Fibroblast of pulmonary artery (primary cell): Measurements from ENCODE around the gene SLC2A1.
A peak's percentile ranks its signal among the peaks of the same experiment; 100 is the strongest.

ENCODE experiments used
- DNase-seq: peaks from one replicate; pipeline ENCODE4 v3.0.0-alpha.2; 2010; ENCODE audit warnings: low read depth
- H3K4me3 ChIP-seq: replicated peaks from 2 replicates; pipeline ENCODE4 v1.5.1; 2011; ENCODE audit warnings: low read depth, mild to moderate bottlenecking, control low read depth, low read length, moderate library complexity
- TF ChIP-seq, protein P1 (sequence below): IDR thresholded peaks from 2 replicates; pipeline ENCODE4 v1.5.1; 2011; ENCODE audit warnings: mild to moderate bottlenecking, control low read depth, low read length, inconsistent platforms; ENCODE audit errors: missing control alignments

Gene SLC2A1

DNA sequence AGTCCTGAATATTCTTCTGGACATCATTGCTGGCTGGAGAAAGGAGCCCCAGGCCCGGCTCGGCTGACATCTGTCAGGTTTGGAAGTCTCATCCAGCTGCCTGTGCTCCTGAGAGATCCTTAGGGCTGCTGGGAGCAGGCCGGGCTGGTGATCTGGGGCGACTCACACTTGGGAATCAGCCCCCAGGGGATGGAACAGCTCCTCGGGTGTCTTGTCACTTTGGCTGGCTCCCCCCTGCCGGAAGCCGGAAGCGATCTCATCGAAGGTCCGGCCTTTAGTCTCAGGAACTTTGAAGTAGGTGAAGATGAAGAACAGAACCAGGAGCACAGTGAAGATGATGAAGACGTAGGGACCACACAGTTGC lies 31.8 kb downstream of the SLC2A1 start:
- no peak for DNase-seq
- no peak overlapping the region for H3K4me3 ChIP-seq
- TF ChIP-seq, protein P1, sequence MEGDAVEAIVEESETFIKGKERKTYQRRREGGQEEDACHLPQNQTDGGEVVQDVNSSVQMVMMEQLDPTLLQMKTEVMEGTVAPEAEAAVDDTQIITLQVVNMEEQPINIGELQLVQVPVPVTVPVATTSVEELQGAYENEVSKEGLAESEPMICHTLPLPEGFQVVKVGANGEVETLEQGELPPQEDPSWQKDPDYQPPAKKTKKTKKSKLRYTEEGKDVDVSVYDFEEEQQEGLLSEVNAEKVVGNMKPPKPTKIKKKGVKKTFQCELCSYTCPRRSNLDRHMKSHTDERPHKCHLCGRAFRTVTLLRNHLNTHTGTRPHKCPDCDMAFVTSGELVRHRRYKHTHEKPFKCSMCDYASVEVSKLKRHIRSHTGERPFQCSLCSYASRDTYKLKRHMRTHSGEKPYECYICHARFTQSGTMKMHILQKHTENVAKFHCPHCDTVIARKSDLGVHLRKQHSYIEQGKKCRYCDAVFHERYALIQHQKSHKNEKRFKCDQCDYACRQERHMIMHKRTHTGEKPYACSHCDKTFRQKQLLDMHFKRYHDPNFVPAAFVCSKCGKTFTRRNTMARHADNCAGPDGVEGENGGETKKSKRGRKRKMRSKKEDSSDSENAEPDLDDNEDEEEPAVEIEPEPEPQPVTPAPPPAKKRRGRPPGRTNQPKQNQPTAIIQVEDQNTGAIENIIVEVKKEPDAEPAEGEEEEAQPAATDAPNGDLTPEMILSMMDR: no peak

DNA sequence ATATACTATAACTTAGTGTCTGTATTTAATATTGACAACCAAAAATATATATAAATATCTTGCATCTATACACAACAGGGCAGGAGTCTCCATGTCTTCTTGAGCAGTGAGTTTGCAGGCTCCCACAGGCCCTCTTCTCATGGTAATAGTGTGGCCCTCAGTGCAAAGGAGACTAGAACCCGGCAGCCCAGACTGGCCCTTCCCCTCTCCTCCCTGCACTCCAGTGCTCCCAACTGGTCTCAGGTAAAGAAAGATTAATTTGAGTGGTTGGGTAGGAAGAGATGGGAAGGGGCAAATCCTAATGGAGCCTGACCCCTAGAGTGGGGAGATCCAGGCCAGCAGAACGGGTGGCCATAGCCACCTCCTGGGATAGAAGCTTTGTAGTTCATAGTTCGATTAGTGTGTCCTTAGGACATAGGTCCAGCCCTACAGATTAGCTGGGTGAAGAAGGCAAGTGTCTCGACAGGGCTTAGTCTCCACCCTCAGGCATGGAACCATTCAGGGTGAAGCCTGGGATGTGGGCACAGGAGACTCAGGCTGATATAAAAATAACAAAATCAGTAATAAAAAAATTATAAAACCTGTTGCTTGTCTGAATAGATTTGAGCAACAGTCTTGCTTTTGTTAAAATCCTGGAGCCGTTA lies 32.3 kb downstream of the SLC2A1 start:
- no peak overlapping the region for H3K4me3 ChIP-seq
- TF ChIP-seq, protein P1: no peak
- DNase-seq: no peak

DNA sequence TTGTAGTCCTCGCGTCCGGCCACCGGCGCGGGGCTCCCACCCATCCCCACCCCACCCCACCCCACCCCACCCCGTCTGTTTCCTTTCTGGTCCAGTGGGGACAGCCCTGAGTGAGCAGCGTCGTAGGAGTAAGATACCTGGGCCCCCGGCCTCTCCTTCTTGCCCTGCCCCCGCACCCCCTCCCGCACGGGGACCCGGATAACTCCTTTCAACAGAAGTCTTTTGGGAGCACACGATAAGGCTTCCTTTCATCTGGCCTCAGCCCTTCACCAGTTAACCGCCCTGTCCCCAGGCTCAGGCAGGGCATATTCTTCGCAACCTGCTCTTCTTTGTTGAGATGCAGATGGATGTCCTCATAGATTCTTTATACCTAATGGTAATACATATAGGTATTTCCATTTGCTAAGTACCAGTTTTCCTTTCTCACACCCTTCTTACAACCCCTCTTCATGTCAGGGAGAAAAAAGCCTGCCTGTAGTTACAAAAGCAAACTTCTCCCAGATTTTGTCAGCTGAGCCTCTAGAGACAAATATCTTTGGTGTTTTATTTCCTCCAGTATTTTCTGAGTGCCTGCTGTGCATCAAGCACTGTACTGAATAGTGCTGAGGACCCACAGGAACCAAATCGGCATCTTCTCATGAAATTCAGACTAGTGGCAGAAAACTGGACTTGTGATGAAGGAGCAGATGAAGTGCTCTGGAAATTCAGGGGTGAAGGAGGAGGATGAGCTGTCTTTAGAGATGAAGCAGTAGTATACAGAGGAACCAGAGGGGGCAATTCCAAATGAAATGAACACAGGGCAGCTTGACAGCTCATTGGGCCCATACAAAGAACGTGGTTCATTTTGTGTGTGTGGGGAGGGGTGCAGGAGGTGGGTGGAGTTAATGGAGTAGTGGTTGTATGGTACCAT lies 33.6 kb downstream of the SLC2A1 start:
- no peak for DNase-seq
- H3K4me3 ChIP-seq: peak overlapping the region; percentile 74
- TF ChIP-seq, protein P1: no peak

DNA sequence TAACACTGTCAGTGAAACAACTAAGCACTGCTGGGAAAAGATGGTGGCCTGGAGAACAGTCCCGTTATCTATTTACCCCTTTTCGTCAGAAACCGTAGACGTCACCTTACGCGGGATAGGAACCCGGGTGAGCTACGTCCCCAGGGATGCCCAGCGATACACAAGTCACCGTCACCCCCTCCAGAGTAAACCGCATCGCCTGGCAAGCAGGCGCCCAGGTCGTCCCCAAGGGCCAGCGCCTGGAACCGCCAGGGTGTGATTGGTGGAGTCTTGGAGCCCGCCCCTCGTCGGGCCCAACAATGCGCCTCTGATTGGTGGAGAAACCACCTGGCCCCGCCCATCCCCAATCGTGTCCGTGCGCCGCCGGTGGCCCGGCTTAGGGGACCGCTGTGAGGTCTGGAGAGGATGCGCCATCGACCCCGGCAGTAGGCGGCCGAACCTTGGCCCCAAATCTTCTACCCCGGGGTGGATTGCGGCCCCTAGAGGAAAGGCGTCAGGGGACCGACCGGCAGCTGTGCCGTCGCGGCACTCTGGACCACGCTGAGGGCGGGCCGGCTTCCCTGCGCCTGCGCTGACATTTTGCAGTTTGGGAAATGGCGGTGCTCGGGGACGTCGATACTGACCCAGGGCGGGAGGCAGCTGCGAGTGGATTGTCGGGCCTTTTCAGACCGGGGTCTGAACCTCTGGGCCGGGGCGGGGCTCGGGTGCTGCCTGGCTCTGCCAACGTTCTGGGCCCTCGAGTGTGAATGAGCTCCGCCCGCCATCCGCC lies 34.4 kb downstream of the SLC2A1 start:
- TF ChIP-seq, protein P1: no peak
- DNase-seq: peak; percentile 84
- peak overlapping the region; percentile 74 for H3K4me3 ChIP-seq

DNA sequence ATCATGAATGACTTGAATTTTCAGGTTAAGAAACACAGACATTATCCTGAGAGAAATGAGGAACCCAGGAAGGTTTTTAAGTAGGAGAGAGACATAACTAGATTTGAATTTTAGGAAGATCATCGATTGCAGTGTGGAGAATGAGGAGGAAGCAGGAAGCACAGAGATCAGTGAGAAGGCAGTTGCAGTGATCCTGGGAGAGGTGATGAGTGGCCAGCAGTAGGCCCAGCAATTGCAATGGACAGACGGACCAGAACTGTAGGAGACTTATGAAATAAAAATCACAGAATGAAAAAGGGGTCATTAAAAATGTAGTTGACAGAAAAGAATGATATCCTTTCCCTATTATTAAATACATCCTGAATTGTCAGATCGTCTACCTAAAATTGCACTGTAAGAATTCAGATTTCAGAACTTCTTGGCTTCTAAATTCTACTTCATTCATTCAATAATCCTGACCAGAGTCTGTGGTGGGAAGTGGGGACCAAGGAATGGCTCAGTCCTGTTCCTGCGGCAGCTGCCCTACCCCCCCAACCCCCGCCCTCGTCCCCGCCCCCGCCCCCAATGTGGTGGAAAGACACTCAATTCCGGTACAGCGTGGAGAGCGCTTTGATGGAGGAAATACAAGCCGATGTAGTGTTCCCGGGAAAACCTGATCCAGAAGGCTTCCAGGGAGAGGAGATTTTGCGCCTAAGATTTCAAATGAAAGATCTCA lies 35.1 kb downstream of the SLC2A1 start:
- H3K4me3 ChIP-seq: peak overlapping the region; percentile 74
- TF ChIP-seq, protein P1: no peak
- no peak for DNase-seq

DNA sequence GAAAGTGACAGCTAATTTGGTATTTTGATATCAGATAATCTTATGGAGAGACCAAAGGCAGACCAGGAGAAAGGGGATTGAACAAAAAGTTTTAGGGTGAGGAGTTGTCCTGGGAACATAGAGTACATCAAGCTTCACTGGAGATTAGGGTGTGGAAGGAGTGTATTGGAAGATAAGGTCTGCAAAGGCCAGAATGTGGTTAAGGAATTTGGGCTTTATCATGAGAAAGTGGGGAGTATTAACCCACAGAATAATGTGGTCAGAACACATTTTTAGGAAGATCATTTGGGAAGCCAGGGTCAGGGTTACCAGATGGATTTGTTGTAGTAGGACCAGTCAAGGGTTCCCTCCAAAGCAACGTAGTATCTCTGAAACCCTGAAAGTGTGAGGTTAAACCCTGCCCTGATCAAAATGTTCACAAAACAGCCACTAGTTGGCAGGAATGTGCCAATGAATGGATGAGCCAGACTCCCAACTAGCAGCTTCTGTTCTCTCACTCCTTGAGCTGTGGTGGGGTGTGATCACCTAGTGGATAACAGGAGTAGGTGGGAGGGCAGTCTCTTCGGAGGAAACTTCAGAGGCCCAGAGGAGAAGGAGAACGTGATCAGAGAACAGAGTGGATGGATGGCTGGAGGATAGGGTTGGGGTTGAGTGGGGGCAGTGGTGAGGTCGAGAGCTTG lies 35.8 kb downstream of the SLC2A1 start:
- TF ChIP-seq, protein P1: peak; percentile 75
- no peak overlapping the region for H3K4me3 ChIP-seq
- peak; percentile 63 for DNase-seq
